ENCODE results near the gene GALNT10.

GALNT10 gene

DNA sequence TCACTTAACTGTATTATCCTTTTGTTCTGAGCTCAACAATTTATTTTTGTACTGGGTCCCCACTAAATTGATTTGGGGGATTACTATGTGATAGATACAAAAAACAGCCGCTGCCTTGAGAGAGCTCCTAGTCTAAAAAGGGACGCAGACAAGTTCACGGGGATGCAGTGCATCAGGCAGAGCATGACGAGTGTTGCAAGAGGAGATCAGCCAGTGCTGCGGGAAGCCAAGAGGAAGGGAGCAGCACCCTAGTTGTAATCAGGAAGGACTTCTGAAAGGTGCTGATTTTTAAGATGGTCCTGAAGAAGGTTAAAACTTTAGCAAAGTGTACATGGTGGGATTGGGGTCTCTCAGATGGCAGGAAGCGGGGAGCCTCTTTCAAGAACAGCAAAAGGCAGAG, 15.8 kb downstream of the GALNT10 start:
- no peak for TF ChIP-seq PPARA (CRISPR knock-in tag; IDR thresholded peaks at IDR 0.05; ENCODE audit: borderline replicate concordance)
- TF ChIP-seq TCF4 (CRISPR knock-in tag; IDR thresholded peaks at IDR 0.05; ENCODE audit: borderline replicate concordance), result no peak
- TF ChIP-seq, protein P1, sequence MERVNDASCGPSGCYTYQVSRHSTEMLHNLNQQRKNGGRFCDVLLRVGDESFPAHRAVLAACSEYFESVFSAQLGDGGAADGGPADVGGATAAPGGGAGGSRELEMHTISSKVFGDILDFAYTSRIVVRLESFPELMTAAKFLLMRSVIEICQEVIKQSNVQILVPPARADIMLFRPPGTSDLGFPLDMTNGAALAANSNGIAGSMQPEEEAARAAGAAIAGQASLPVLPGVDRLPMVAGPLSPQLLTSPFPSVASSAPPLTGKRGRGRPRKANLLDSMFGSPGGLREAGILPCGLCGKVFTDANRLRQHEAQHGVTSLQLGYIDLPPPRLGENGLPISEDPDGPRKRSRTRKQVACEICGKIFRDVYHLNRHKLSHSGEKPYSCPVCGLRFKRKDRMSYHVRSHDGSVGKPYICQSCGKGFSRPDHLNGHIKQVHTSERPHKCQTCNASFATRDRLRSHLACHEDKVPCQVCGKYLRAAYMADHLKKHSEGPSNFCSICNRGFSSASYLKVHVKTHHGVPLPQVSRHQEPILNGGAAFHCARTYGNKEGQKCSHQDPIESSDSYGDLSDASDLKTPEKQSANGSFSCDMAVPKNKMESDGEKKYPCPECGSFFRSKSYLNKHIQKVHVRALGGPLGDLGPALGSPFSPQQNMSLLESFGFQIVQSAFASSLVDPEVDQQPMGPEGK (CRISPR knock-in tag; IDR thresholded peaks at IDR 0.05; ENCODE audit: borderline replicate concordance), result no peak
- no peak for TF ChIP-seq SNAI2 (CRISPR knock-in tag; IDR thresholded peaks at IDR 0.05)
- TF ChIP-seq, protein P2, sequence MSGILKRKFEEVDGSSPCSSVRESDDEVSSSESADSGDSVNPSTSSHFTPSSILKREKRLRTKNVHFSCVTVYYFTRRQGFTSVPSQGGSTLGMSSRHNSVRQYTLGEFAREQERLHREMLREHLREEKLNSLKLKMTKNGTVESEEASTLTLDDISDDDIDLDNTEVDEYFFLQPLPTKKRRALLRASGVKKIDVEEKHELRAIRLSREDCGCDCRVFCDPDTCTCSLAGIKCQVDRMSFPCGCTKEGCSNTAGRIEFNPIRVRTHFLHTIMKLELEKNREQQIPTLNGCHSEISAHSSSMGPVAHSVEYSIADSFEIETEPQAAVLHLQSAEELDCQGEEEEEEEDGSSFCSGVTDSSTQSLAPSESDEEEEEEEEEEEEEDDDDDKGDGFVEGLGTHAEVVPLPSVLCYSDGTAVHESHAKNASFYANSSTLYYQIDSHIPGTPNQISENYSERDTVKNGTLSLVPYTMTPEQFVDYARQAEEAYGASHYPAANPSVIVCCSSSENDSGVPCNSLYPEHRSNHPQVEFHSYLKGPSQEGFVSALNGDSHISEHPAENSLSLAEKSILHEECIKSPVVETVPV (CRISPR knock-in tag; IDR thresholded peaks at IDR 0.05), result no peak
- no peak for TF ChIP-seq CSDC2 (CRISPR knock-in tag; IDR thresholded peaks at IDR 0.05)
- TF ChIP-seq ARNTL (CRISPR knock-in tag; IDR thresholded peaks at IDR 0.05; ENCODE audit: borderline replicate concordance, low read depth), result no peak
- TF ChIP-seq OSR1 (CRISPR knock-in tag; IDR thresholded peaks at IDR 0.05), result no peak
- TF ChIP-seq, protein P3, sequence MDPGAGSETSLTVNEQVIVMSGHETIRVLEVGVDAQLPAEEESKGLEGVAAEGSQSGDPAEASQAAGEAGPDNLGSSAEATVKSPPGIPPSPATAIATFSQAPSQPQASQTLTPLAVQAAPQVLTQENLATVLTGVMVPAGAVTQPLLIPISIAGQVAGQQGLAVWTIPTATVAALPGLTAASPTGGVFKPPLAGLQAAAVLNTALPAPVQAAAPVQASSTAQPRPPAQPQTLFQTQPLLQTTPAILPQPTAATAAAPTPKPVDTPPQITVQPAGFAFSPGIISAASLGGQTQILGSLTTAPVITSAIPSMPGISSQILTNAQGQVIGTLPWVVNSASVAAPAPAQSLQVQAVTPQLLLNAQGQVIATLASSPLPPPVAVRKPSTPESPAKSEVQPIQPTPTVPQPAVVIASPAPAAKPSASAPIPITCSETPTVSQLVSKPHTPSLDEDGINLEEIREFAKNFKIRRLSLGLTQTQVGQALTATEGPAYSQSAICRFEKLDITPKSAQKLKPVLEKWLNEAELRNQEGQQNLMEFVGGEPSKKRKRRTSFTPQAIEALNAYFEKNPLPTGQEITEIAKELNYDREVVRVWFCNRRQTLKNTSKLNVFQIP (CRISPR knock-in tag; IDR thresholded peaks at IDR 0.05; ENCODE audit: borderline replicate concordance, low read depth), result no peak
- no peak for TF ChIP-seq ZC3H10 (CRISPR knock-in tag; IDR thresholded peaks at IDR 0.05)
- no peak for TF ChIP-seq TOX (CRISPR knock-in tag; IDR thresholded peaks at IDR 0.05; ENCODE audit: borderline replicate concordance)
- no peak for TF ChIP-seq ZNF8 (CRISPR knock-in tag; IDR thresholded peaks at IDR 0.05)
- no peak for TF ChIP-seq ZFP30 (CRISPR knock-in tag; IDR thresholded peaks at IDR 0.05)
- no peak for TF ChIP-seq RARB (CRISPR knock-in tag; IDR thresholded peaks at IDR 0.05)
- TF ChIP-seq ZNF70 (CRISPR knock-in tag; IDR thresholded peaks at IDR 0.05), result no peak
- ATAC-seq, result no peak

DNA sequence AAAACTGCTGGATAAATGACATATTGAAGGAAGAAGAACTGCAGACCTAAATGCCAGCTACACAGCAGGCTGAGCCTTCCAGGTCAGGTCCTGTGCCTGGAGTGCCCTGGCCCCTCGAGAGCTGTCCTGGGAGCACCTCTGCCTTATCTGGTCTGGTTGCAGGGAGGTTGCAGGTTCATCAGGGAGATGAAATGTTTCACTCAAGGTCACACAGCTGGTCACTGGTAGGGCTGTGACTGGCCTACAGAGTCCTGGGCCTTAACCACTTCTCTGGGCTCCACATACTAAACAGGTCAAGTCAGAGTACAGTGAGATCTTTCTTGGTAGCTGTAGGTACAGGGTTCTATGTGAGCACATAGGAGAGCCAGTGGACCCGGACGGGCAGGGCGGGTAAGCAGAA, 16.7 kb downstream of the GALNT10 start:
- TF ChIP-seq BACH2 (CRISPR knock-in tag; IDR thresholded peaks at IDR 0.05; ENCODE audit: borderline replicate concordance) (no peak), ZFP3 (CRISPR knock-in tag; IDR thresholded peaks at IDR 0.05) (no peak), CSDC2 (CRISPR knock-in tag; IDR thresholded peaks at IDR 0.05) (no peak), ZFP30 (CRISPR knock-in tag; IDR thresholded peaks at IDR 0.05) (no peak), TCF4 (CRISPR knock-in tag; IDR thresholded peaks at IDR 0.05; ENCODE audit: borderline replicate concordance) (no peak), SNAI2 (CRISPR knock-in tag; IDR thresholded peaks at IDR 0.05) (no peak), ESRRG (CRISPR knock-in tag; IDR thresholded peaks at IDR 0.05) (no peak)
- TF ChIP-seq, protein P4, sequence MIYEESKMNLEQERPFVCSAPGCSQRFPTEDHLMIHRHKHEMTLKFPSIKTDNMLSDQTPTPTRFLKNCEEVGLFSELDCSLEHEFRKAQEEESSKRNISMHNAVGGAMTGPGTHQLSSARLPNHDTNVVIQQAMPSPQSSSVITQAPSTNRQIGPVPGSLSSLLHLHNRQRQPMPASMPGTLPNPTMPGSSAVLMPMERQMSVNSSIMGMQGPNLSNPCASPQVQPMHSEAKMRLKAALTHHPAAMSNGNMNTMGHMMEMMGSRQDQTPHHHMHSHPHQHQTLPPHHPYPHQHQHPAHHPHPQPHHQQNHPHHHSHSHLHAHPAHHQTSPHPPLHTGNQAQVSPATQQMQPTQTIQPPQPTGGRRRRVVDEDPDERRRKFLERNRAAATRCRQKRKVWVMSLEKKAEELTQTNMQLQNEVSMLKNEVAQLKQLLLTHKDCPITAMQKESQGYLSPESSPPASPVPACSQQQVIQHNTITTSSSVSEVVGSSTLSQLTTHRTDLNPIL (CRISPR knock-in tag; IDR thresholded peaks at IDR 0.05; ENCODE audit: low read depth), result no peak
- TF ChIP-seq, protein P3 (CRISPR knock-in tag; IDR thresholded peaks at IDR 0.05; ENCODE audit: borderline replicate concordance, low read depth), result no peak
- TF ChIP-seq, protein P2 (CRISPR knock-in tag; IDR thresholded peaks at IDR 0.05), result no peak
- ATAC-seq, result no peak

DNA sequence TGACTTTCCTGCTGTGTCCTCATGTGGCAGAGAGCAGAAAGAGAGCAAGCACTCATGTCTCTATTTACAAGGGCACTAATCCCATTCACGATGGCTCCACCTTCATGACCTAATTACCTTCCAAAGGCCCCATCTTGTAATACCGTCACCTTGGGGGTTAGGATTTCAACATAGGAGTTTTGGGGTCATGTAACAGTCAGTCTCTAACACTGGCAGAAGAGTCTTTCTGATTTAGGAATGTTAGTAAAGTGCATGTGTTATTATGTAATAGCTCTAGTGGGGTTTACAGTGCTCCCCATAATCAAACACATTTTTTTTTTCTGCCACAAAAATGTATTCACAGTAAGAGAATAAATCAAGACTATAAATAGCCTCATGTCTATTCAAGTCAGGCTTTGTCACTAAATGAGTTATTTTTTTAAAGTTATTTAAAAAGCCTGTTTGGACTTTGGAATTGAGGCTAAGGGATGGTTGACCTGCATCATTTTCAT, 19.1 kb downstream of the GALNT10 start:
- ATAC-seq, result no peak
- TF ChIP-seq, protein P1 (CRISPR knock-in tag; IDR thresholded peaks at IDR 0.05; ENCODE audit: borderline replicate concordance), result no peak
- TF ChIP-seq ZNF70 (CRISPR knock-in tag; IDR thresholded peaks at IDR 0.05) (no peak), ZFP30 (CRISPR knock-in tag; IDR thresholded peaks at IDR 0.05) (no peak), ZNF565 (CRISPR knock-in tag; conservative IDR thresholded peaks at IDR 0.05; ENCODE audit: low read depth) (no peak), SNAI2 (CRISPR knock-in tag; IDR thresholded peaks at IDR 0.05) (no peak), OSR1 (CRISPR knock-in tag; IDR thresholded peaks at IDR 0.05) (no peak)
- TF ChIP-seq, protein P4 (CRISPR knock-in tag; IDR thresholded peaks at IDR 0.05; ENCODE audit: low read depth), result no peak
- TF ChIP-seq, protein P5, sequence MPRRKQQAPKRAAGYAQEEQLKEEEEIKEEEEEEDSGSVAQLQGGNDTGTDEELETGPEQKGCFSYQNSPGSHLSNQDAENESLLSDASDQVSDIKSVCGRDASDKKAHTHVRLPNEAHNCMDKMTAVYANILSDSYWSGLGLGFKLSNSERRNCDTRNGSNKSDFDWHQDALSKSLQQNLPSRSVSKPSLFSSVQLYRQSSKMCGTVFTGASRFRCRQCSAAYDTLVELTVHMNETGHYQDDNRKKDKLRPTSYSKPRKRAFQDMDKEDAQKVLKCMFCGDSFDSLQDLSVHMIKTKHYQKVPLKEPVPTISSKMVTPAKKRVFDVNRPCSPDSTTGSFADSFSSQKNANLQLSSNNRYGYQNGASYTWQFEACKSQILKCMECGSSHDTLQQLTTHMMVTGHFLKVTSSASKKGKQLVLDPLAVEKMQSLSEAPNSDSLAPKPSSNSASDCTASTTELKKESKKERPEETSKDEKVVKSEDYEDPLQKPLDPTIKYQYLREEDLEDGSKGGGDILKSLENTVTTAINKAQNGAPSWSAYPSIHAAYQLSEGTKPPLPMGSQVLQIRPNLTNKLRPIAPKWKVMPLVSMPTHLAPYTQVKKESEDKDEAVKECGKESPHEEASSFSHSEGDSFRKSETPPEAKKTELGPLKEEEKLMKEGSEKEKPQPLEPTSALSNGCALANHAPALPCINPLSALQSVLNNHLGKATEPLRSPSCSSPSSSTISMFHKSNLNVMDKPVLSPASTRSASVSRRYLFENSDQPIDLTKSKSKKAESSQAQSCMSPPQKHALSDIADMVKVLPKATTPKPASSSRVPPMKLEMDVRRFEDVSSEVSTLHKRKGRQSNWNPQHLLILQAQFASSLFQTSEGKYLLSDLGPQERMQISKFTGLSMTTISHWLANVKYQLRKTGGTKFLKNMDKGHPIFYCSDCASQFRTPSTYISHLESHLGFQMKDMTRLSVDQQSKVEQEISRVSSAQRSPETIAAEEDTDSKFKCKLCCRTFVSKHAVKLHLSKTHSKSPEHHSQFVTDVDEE (CRISPR knock-in tag; IDR thresholded peaks at IDR 0.05), result no peak
